AML-193 (cell line): Measurements from ENCODE around the gene ACAP3.

Experiments
- DNase-seq, 2 experiments: peaks; one replicate each; lab custom pipeline; 2025; lab: John Stamatoyannopoulos, UW

Gene ACAP3

GRCh38 chr1:1344655-1345361, 37.1 kb upstream of the ACAP3 start:
- no peak for DNase-seq

- no peak for DNase-seq
Measured at GRCh38 chr1:1343811-1344421, 36.2 kb upstream of the ACAP3 start.

GRCh38 chr1:1342584-1343115, 34.9 kb upstream of the ACAP3 start:
- DNase-seq: no peak

- DNase-seq: no peak
Measured at GRCh38 chr1:1342061-1342562, 34.4 kb upstream of the ACAP3 start.

- no peak for DNase-seq
Measured at GRCh38 chr1:1341549-1342021, 33.9 kb upstream of the ACAP3 start.

GRCh38 chr1:1340791-1341548, 33.2 kb upstream of the ACAP3 start:
- DNase-seq: no peak

- no peak for DNase-seq
Measured at GRCh38 chr1:1340185-1340584, 32.5 kb upstream of the ACAP3 start.

GRCh38 chr1:1338278-1338677, 30.5 kb upstream of the ACAP3 start:
- DNase-seq: no peak

GRCh38 chr1:1337793-1338147, 30.0 kb upstream of the ACAP3 start:
- DNase-seq: no peak

GRCh38 chr1:1336931-1337792, 29.4 kb upstream of the ACAP3 start:
- DNase-seq: no peak

GRCh38 chr1:1336446-1336845, 28.7 kb upstream of the ACAP3 start:
- no peak for DNase-seq

GRCh38 chr1:1335792-1336248, 28.1 kb upstream of the ACAP3 start:
- no peak for DNase-seq

- DNase-seq: no peak
Measured at GRCh38 chr1:1335283-1335682, 27.6 kb upstream of the ACAP3 start.

GRCh38 chr1:1334835-1335234, 27.1 kb upstream of the ACAP3 start:
- no peak for DNase-seq

- DNase-seq: no peak
Measured at GRCh38 chr1:1333551-1334241, 26.0 kb upstream of the ACAP3 start.

GRCh38 chr1:1332774-1333480, 25.2 kb upstream of the ACAP3 start:
- DNase-seq: no peak

- DNase-seq: no peak
Measured at GRCh38 chr1:1332031-1332755, 24.5 kb upstream of the ACAP3 start.

- no peak for DNase-seq
Measured at GRCh38 chr1:1331068-1331965, 23.6 kb upstream of the ACAP3 start, which contains the start of gene TAS1R3. Gene TAS1R3, plus strand, starts transcription at chr1:1331280. Its CDS starts 66 bp downstream, at chr1:1331346.
